ENCODE results near the gene HIF1A. TPM values are rescaled to one million over a fixed set of nuclear protein-coding genes. Genes with fewer than 3 reads are reported as not detected.

HIF1A gene
- total RNA-seq, 1 experiment from 2014 or later: 319 TPM

DNA sequence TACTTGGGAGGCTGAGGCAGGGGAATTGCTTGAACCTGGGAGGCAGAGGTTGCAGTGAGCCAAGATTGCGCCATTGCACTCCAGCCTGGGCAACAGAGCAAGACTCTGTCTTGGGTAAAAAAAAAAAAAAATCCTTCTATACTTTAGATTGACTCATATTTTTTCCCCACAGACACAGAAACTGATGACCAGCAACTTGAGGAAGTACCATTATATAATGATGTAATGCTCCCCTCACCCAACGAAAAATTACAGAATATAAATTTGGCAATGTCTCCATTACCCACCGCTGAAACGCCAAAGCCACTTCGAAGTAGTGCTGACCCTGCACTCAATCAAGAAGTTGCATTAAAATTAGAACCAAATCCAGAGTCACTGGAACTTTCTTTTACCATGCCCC lies 42.6 kb downstream of the HIF1A start:
- H3K4me2 ChIP-seq (ENCODE audit: low read length): no peak overlapping the region
- no peak for TF ChIP-seq EZH2 (IDR thresholded peaks at IDR 0.05; ENCODE audit: low read length, unreplicated experiment)
- TF ChIP-seq, protein P1, sequence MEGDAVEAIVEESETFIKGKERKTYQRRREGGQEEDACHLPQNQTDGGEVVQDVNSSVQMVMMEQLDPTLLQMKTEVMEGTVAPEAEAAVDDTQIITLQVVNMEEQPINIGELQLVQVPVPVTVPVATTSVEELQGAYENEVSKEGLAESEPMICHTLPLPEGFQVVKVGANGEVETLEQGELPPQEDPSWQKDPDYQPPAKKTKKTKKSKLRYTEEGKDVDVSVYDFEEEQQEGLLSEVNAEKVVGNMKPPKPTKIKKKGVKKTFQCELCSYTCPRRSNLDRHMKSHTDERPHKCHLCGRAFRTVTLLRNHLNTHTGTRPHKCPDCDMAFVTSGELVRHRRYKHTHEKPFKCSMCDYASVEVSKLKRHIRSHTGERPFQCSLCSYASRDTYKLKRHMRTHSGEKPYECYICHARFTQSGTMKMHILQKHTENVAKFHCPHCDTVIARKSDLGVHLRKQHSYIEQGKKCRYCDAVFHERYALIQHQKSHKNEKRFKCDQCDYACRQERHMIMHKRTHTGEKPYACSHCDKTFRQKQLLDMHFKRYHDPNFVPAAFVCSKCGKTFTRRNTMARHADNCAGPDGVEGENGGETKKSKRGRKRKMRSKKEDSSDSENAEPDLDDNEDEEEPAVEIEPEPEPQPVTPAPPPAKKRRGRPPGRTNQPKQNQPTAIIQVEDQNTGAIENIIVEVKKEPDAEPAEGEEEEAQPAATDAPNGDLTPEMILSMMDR (conservative IDR thresholded peaks at IDR 0.05; ENCODE audit: low read depth, low read length): no peak
- TF ChIP-seq EZH2phosphoT487 (IDR thresholded peaks at IDR 0.05; ENCODE audit: borderline replicate concordance, low read length): no peak
- peaks cover 38% of the 10 kb centered on the region for H4K20me1 ChIP-seq (ENCODE audit: low read length)
- H3K27me3 ChIP-seq (ENCODE audit: low read length): no peaks in the 10 kb centered on the region
- no peaks in the 10 kb centered on the region for H3K9me2 ChIP-seq (replicated peaks; ENCODE audit: low read length)
- no peaks in the 10 kb centered on the region for H3K9me3 ChIP-seq (ENCODE audit: low read length)
- no peak overlapping the region for H2AFZ ChIP-seq (ENCODE audit: low read length)
- ChIA-PET CTCF (no interaction called here), POLR2A (ENCODE audit: unreplicated experiment) (no interaction called here)
- no TSS peak for BruUV-seq (replicated peaks)
- no peak overlapping the region for H3K27ac ChIP-seq (ENCODE audit: low read length)
- no peak overlapping the region for H3K4me3 ChIP-seq (ENCODE audit: low read length)
- ATAC-seq: no peak
- H3K9ac ChIP-seq (ENCODE audit: low read length): no peak overlapping the region
- intact Hi-C loops (cut with micrococcal nuclease): no loop called here
- H3F3A ChIP-seq (ENCODE audit: low read length, unreplicated experiment): peaks cover 52% of the 10 kb centered on the region
- peaks cover 88% of the 10 kb centered on the region for H3K36me3 ChIP-seq (ENCODE audit: low read depth, low read length)
- peaks cover 15% of the 10 kb centered on the region for H3K4me1 ChIP-seq (ENCODE audit: insufficient read depth, low read length)
- H3K79me2 ChIP-seq (ENCODE audit: low read length): peaks cover 85% of the 10 kb centered on the region
- no peak for DNase-seq

DNA sequence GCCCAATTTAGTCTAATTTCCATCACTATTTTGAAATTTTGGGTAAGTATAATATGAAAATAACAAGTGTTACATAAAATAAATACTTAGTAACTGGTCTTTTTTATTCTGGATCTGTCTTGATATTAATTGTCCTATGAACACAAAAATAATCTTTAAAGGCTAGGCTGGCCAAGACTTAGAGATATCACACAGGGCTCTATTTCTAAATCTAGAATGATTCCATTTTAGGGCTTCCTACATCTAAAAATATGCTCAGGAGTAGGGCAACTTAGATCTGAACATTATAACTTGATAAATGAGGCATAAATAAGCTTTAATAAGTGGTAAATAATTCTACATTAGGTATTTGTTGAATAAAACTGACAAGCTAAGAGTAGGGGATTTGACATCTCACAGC lies 43.8 kb downstream of the HIF1A start:
- TSS peak; percentile 1 for BruUV-seq (replicated peaks)
- Histone ChIP-seq H2AFZ (ENCODE audit: low read length) (no peak overlapping the region), H4K20me1 (ENCODE audit: low read length) (peaks cover 37% of the 10 kb centered on the region), H3K4me3 (ENCODE audit: low read length) (no peak overlapping the region), H3K79me2 (ENCODE audit: low read length) (peaks cover 91% of the 10 kb centered on the region), H3K9ac (ENCODE audit: low read length) (no peak overlapping the region), H3K4me1 (ENCODE audit: insufficient read depth, low read length) (peaks cover 8% of the 10 kb centered on the region), H3K9me3 (ENCODE audit: low read length) (no peaks in the 10 kb centered on the region), H3K27me3 (ENCODE audit: low read length) (no peaks in the 10 kb centered on the region), H3K27ac (ENCODE audit: low read length) (no peak overlapping the region), H3K4me2 (ENCODE audit: low read length) (no peak overlapping the region), H3F3A (ENCODE audit: low read length, unreplicated experiment) (peaks cover 47% of the 10 kb centered on the region), H3K36me3 (ENCODE audit: low read depth, low read length) (peaks cover 90% of the 10 kb centered on the region), H3K9me2 (replicated peaks; ENCODE audit: low read length) (no peaks in the 10 kb centered on the region)
- intact Hi-C loops (cut with micrococcal nuclease): no loop called here
- no peak for DNase-seq
- ATAC-seq: no peak
- TF ChIP-seq EZH2 (IDR thresholded peaks at IDR 0.05; ENCODE audit: low read length, unreplicated experiment): no peak
- TF ChIP-seq EZH2phosphoT487 (IDR thresholded peaks at IDR 0.05; ENCODE audit: borderline replicate concordance, low read length): no peak
- CTCF ChIA-PET: no interaction called here
- POLR2A ChIA-PET (ENCODE audit: unreplicated experiment): interaction anchor here (0.6 kb wide), 1 partner anchor 10 kb away, joined by 10 read pairs; no protein-coding TSS in a partner anchor

DNA sequence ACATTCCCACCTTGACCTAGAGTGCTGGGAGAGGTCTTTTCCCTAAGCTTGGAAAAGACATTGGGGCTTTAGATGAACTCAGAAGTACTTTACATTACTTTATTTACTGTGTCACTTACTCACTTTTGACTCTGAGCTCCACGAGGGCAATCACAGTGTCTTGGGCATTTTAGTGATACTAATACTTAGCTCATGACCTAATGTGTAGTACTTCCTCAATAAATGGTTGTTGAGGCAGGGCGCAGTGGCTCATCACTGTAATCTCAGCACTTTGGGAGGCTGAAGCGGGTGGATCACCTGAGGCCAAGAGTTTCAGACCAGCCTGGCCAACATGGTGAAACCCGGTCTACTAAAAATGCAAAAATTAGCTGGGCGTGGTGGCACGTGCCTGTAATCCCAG lies 47.1 kb downstream of the HIF1A start:
- POLR2A ChIA-PET (ENCODE audit: unreplicated experiment): no interaction called here
- H3K9me3 ChIP-seq (ENCODE audit: low read length): no peaks in the 10 kb centered on the region
- no peak overlapping the region for H3K4me3 ChIP-seq (ENCODE audit: low read length)
- peaks cover 95% of the 10 kb centered on the region for H3K79me2 ChIP-seq (ENCODE audit: low read length)
- H3K27ac ChIP-seq (ENCODE audit: low read length): no peak overlapping the region
- DNase-seq (no peak), ATAC-seq (peak; percentile 14; the same call in 1 of the 2 replicates)
- H3F3A ChIP-seq (ENCODE audit: low read length, unreplicated experiment): peaks cover 31% of the 10 kb centered on the region
- no peaks in the 10 kb centered on the region for H3K9me2 ChIP-seq (replicated peaks; ENCODE audit: low read length)
- H2AFZ ChIP-seq (ENCODE audit: low read length): no peak overlapping the region
- H4K20me1 ChIP-seq (ENCODE audit: low read length): peaks cover 20% of the 10 kb centered on the region
- H3K4me1 ChIP-seq (ENCODE audit: insufficient read depth, low read length): peaks cover 13% of the 10 kb centered on the region
- peaks cover 89% of the 10 kb centered on the region for H3K36me3 ChIP-seq (ENCODE audit: low read depth, low read length)
- no peak overlapping the region for H3K4me2 ChIP-seq (ENCODE audit: low read length)
- no TSS peak for BruUV-seq (replicated peaks)
- TF ChIP-seq, protein P1 (conservative IDR thresholded peaks at IDR 0.05; ENCODE audit: low read depth, low read length): no peak
- TF ChIP-seq EZH2phosphoT487 (IDR thresholded peaks at IDR 0.05; ENCODE audit: borderline replicate concordance, low read length) (no peak), EZH2 (IDR thresholded peaks at IDR 0.05; ENCODE audit: low read length, unreplicated experiment) (no peak)
- intact Hi-C loops (cut with micrococcal nuclease): no loop called here
- CTCF ChIA-PET: interaction anchor here (0.6 kb wide), 1 partner anchor 134 kb away, joined by 4 read pairs; no protein-coding TSS in a partner anchor
- H3K27me3 ChIP-seq (ENCODE audit: low read length): no peaks in the 10 kb centered on the region
- no peak overlapping the region for H3K9ac ChIP-seq (ENCODE audit: low read length)

Measured in PC-3 (cell line).